RWPE2 (cell line): ENCODE data around the gene WDR20.
"Not testable (repeated sequence)": the region's sequence is repeated elsewhere in the genome, so short reads cannot be mapped to it uniquely, and the experiment has no call there.

Source experiments
- ATAC-seq: fragments of 200-7000 bp; cut with Tn5 transposase; 3 replicates; pipeline ENCODE4 v1.9.1; 2021; ENCODE audit warnings: low read depth
- DNase-seq: peaks from one replicate; pipeline ENCODE4 v3.0.0-alpha.2; 2020; ENCODE audit warnings: low spot score
- H3K27ac ChIP-seq: fragments of 450-650 bp; 2 replicates; pipeline ENCODE4 v1.5.1; 2017; ENCODE audit warnings: mild to moderate bottlenecking; ENCODE audit not compliant: poor library complexity, severe bottlenecking
- H3K27me3 ChIP-seq: fragments of 250-450 bp; sonication (Bioruptor Pico); 2 replicates; pipeline ENCODE4 v1.5.1; 2021; ENCODE audit warnings: mild to moderate bottlenecking, moderate library complexity; ENCODE audit not compliant: insufficient read depth, poor library complexity, severe bottlenecking
- H3K36me3 ChIP-seq: fragments of 250-450 bp; sonication (Bioruptor Pico); 2 replicates; pipeline ENCODE4 v1.5.1; 2020; ENCODE audit warnings: low read depth, mild to moderate bottlenecking, moderate library complexity
- H3K4me1 ChIP-seq: fragments of 250-450 bp; sonication (Bioruptor Pico); 2 replicates; pipeline ENCODE4 v1.5.1; 2021; ENCODE audit warnings: mild to moderate bottlenecking, moderate library complexity; ENCODE audit not compliant: insufficient read depth, poor library complexity, severe bottlenecking
- H3K4me3 ChIP-seq: fragments of 250-450 bp; sonication (Bioruptor Pico); 2 replicates; pipeline ENCODE4 v1.5.1; 2021; ENCODE audit warnings: mild to moderate bottlenecking, moderate library complexity; ENCODE audit not compliant: severe bottlenecking
- H3K9me3 ChIP-seq: fragments of 250-450 bp; sonication (Bioruptor Pico); 2 replicates; pipeline ENCODE4 v1.5.1; 2021; ENCODE audit warnings: mild to moderate bottlenecking, moderate library complexity; ENCODE audit not compliant: severe bottlenecking
- CTCF ChIP-seq: fragments of 450-650 bp; IDR thresholded peaks from one replicate; pipeline ENCODE4 v1.5.1; 2017; ENCODE audit warnings: mild to moderate bottlenecking, moderate library complexity; ENCODE audit not compliant: poor library complexity, severe bottlenecking

WDR20 gene

GRCh38 chr14:102145395-102145794 is 5.7 kb downstream of the WDR20 start:
- Histone ChIP-seq H3K4me1 (peaks cover 5% of the 10 kb centered on the region), H3K27ac (no peak overlapping the region), H3K27me3 (no peaks in the 10 kb centered on the region), H3K9me3 (no peaks in the 10 kb centered on the region), H3K36me3 (peaks cover 16% of the 10 kb centered on the region), H3K4me3 (no peak overlapping the region)
- DNase-seq, result no peak
- TF ChIP-seq CTCF, result no peak
- ATAC-seq, result no peak

- TF ChIP-seq CTCF, result no peak
- H3K27ac ChIP-seq, result no peak overlapping the region
- H3K27me3 ChIP-seq, result no peaks in the 10 kb centered on the region
- no peak overlapping the region for H3K4me3 ChIP-seq
- no peaks in the 10 kb centered on the region for H3K9me3 ChIP-seq
- DNase-seq (no peak), ATAC-seq (no peak)
- peaks cover 20% of the 10 kb centered on the region for H3K36me3 ChIP-seq
- peaks cover 5% of the 10 kb centered on the region for H3K4me1 ChIP-seq
These were observed 6.7 kb downstream of the WDR20 start for GRCh38 chr14:102146423-102146822.

GRCh38 chr14:102150083-102150482 is 10.4 kb downstream of the WDR20 start:
- no peaks in the 10 kb centered on the region for H3K4me1 ChIP-seq
- H3K9me3 ChIP-seq, result no peaks in the 10 kb centered on the region
- no peak for DNase-seq

GRCh38 chr14:102150744-102151143 is 11.0 kb downstream of the WDR20 start:
- no peaks in the 10 kb centered on the region for H3K4me1 ChIP-seq
- H3K27me3 ChIP-seq, result no peaks in the 10 kb centered on the region
- H3K36me3 ChIP-seq, result peaks cover 19% of the 10 kb centered on the region
- no peak for TF ChIP-seq CTCF
- ATAC-seq, result no peak
- no peak overlapping the region for H3K27ac ChIP-seq
- no peak for DNase-seq
- H3K4me3 ChIP-seq, result no peak overlapping the region
- no peaks in the 10 kb centered on the region for H3K9me3 ChIP-seq

More at GRCh38 chr14:102150083-102150482, 10.4 kb downstream of the WDR20 start:
- Histone ChIP-seq H3K4me3 (no peak overlapping the region), H3K27me3 (no peaks in the 10 kb centered on the region), H3K36me3 (peaks cover 23% of the 10 kb centered on the region), H3K27ac (no peak overlapping the region)
- no peak for ATAC-seq
- no peak for TF ChIP-seq CTCF

- peaks cover 16% of the 10 kb centered on the region for H3K36me3 ChIP-seq
- not testable (repeated sequence) for ATAC-seq, H3K27ac ChIP-seq, H3K9me3 ChIP-seq, H3K27me3 ChIP-seq, DNase-seq, H3K4me1 ChIP-seq, H3K4me3 ChIP-seq
These were observed 11.7 kb downstream of the WDR20 start for GRCh38 chr14:102151411-102151810.

GRCh38 chr14:102154121-102154520 is 14.4 kb downstream of the WDR20 start:
- Histone ChIP-seq H3K4me3 (no peak overlapping the region), H3K36me3 (peaks cover 16% of the 10 kb centered on the region), H3K4me1 (no peaks in the 10 kb centered on the region), H3K9me3 (no peaks in the 10 kb centered on the region), H3K27ac (no peak overlapping the region), H3K27me3 (no peaks in the 10 kb centered on the region)
- ATAC-seq (no peak), DNase-seq (no peak)
- TF ChIP-seq CTCF, result no peak
